ENCODE results near the gene EDARADD. TPM values are rescaled to one million over a fixed set of nuclear protein-coding genes. Genes with fewer than 3 reads are reported as not detected.
"Not testable (repeated sequence)": the region's sequence is repeated elsewhere in the genome, so short reads cannot be mapped to it uniquely, and the experiment has no call there.

EDARADD gene
- total and polyA plus RNA-seq, 7 experiments from 2014 or later = 0.38 to 6.6 (median 0.73) TPM; not detected in 2

GRCh38 chr1:236484310-236484971 is 90.4 kb downstream of the EDARADD start:
- no peaks in the 10 kb centered on the region for H3K36me3 ChIP-seq (ENCODE audit: control insufficient read depth in 2 of 3, insufficient read depth in 3 of 3, low read length in 3 of 3)
- no peak for DNase-seq
- Mint-ChIP-seq H3K27ac (no peak overlapping the region), H3K4me3 (no peak overlapping the region), H3K36me3 (no peaks in the 10 kb centered on the region), H3K9me3 (peaks cover 0 to 1% (median 0%) of the 10 kb centered on the region in 11 donors), H3K4me1 (no peaks in the 10 kb centered on the region), H3K27me3 (no peaks in the 10 kb centered on the region)
- no peak overlapping the region for H3K4me3 ChIP-seq (ENCODE audit: low read length)
- intact Hi-C loops (cut with micrococcal nuclease) = no loop called here
- H3K4me1 ChIP-seq (ENCODE audit: control insufficient read depth in 2 of 2, insufficient read depth in 2 of 2, low read length in 2 of 2) = no peaks in the 10 kb centered on the region
- ChIA-PET POLR2A (no interaction called here), CTCF (no interaction called here)
- H3K27ac ChIP-seq (ENCODE audit: low read depth, low read length) = no peak overlapping the region
- no peaks in the 10 kb centered on the region for H3K27me3 ChIP-seq (ENCODE audit: control insufficient read depth in 2 of 2, insufficient read depth in 2 of 2, low read length in 2 of 2)
- no peaks in the 10 kb centered on the region for H3K9me3 ChIP-seq (ENCODE audit: control insufficient read depth in 2 of 3, low read length in 3 of 3)
- ATAC-seq = no peak

- H3K4me3 Mint-ChIP-seq = no peak overlapping the region
- no peaks in the 10 kb centered on the region for H3K36me3 Mint-ChIP-seq
- peaks cover 0 to 14% (median 11%) of the 10 kb centered on the region in 5 donors for H3K27me3 Mint-ChIP-seq
- ChIA-PET CTCF (interaction anchor here (0.6 to 1.5 kb wide), 4 partner anchors 12 to 1930 kb away, joined by 3 to 9 read pairs (median 3); no protein-coding TSS in a partner anchor), POLR2A (interaction anchor here (0.6 kb wide), 1 partner anchor 35 kb away, joined by 4 read pairs; no protein-coding TSS in a partner anchor)
- Histone ChIP-seq H3K27me3 (ENCODE audit: control insufficient read depth in 2 of 2, insufficient read depth in 2 of 2, low read length in 2 of 2) (no peaks in the 10 kb centered on the region), H3K36me3 (ENCODE audit: control insufficient read depth in 2 of 3, insufficient read depth in 3 of 3, low read length in 3 of 3) (no peaks in the 10 kb centered on the region), H3K9me3 (ENCODE audit: control insufficient read depth in 2 of 3, low read length in 3 of 3) (no peaks in the 10 kb centered on the region), H3K27ac (ENCODE audit: low read depth, low read length) (no peak overlapping the region), H3K4me1 (ENCODE audit: control insufficient read depth in 2 of 2, insufficient read depth in 2 of 2, low read length in 2 of 2) (no peaks in the 10 kb centered on the region), H3K4me3 (ENCODE audit: low read length) (no peak overlapping the region)
- no peak for ATAC-seq
- peaks cover 0 to 1% (median 0%) of the 10 kb centered on the region in 11 donors for H3K9me3 Mint-ChIP-seq
- intact Hi-C loops (cut with micrococcal nuclease) = no loop called here
- no peak overlapping the region for H3K27ac Mint-ChIP-seq
- peaks cover 5 to 8% (median 6%) of the 10 kb centered on the region in 7 donors for H3K4me1 Mint-ChIP-seq
- no peak for DNase-seq
These were observed 92.4 kb downstream of the EDARADD start for GRCh38 chr1:236486356-236487002.

- H3K4me1 ChIP-seq (ENCODE audit: control insufficient read depth in 2 of 2, insufficient read depth in 2 of 2, low read length in 2 of 2); H3K36me3 Mint-ChIP-seq; H3K4me3 ChIP-seq (ENCODE audit: low read length); H3K9me3 ChIP-seq (ENCODE audit: control insufficient read depth in 2 of 3, low read length in 3 of 3); POLR2A ChIA-PET; H3K9me3 Mint-ChIP-seq; H3K4me3 Mint-ChIP-seq; intact Hi-C loops (cut with micrococcal nuclease); H3K27ac Mint-ChIP-seq; DNase-seq; H3K27ac ChIP-seq (ENCODE audit: low read depth, low read length); H3K27me3 ChIP-seq (ENCODE audit: control insufficient read depth in 2 of 2, insufficient read depth in 2 of 2, low read length in 2 of 2); H3K36me3 ChIP-seq (ENCODE audit: control insufficient read depth in 2 of 3, insufficient read depth in 3 of 3, low read length in 3 of 3); ATAC-seq: not testable (repeated sequence)
- H3K27me3 Mint-ChIP-seq = peaks cover 0 to 25% (median 18%) of the 10 kb centered on the region in 5 donors
- H3K4me1 Mint-ChIP-seq = peaks cover 5 to 14% (median 7%) of the 10 kb centered on the region in 7 donors
- CTCF ChIA-PET = interaction anchor here (0.6 to 1.5 kb wide), 5 partner anchors 41 to 392 kb away, joined by 3 to 6 read pairs (median 4); no protein-coding TSS in a partner anchor
These were observed 95.1 kb downstream of the EDARADD start for GRCh38 chr1:236489161-236489560.

- Mint-ChIP-seq H3K27me3 (peaks cover 0 to 26% (median 18%) of the 10 kb centered on the region in 5 donors), H3K4me1 (peaks cover 5 to 15% (median 7%) of the 10 kb centered on the region in 7 donors), H3K36me3 (no peaks in the 10 kb centered on the region), H3K27ac (no peak overlapping the region), H3K9me3 (no peaks in the 10 kb centered on the region), H3K4me3 (no peak overlapping the region)
- Histone ChIP-seq H3K27ac (ENCODE audit: low read depth, low read length) (no peak overlapping the region), H3K4me1 (ENCODE audit: control insufficient read depth in 2 of 2, insufficient read depth in 2 of 2, low read length in 2 of 2) (no peaks in the 10 kb centered on the region), H3K27me3 (ENCODE audit: control insufficient read depth in 2 of 2, insufficient read depth in 2 of 2, low read length in 2 of 2) (no peaks in the 10 kb centered on the region), H3K4me3 (ENCODE audit: low read length) (no peak overlapping the region), H3K9me3 (ENCODE audit: control insufficient read depth in 2 of 3, low read length in 3 of 3) (no peaks in the 10 kb centered on the region), H3K36me3 (ENCODE audit: control insufficient read depth in 2 of 3, insufficient read depth in 3 of 3, low read length in 3 of 3) (no peaks in the 10 kb centered on the region)
- intact Hi-C loops (cut with micrococcal nuclease) = loop anchor here (1.0 kb wide), 2 partner anchors 381 to 387 kb away; no protein-coding TSS in a partner anchor
- peak; percentile 69 for ATAC-seq
- DNase-seq = peak in 6 of 9 donors; percentile 12 to 45 (median 32)
- POLR2A ChIA-PET = no interaction called here
- CTCF ChIA-PET = interaction anchor here (0.7 to 1.5 kb wide), 4 partner anchors 40 to 393 kb away, joined by 3 to 5 read pairs (median 4); no protein-coding TSS in a partner anchor
These were observed 95.8 kb downstream of the EDARADD start for GRCh38 chr1:236489710-236490377.

GRCh38 chr1:236491469-236492136 is 97.5 kb downstream of the EDARADD start:
- peaks cover 5 to 18% (median 9%) of the 10 kb centered on the region in 7 donors for H3K4me1 Mint-ChIP-seq
- ATAC-seq (no peak), DNase-seq (no peak)
- H3K27ac Mint-ChIP-seq = peak overlapping the region in 1 of 9 donors; percentile 3
- no peaks in the 10 kb centered on the region for H3K36me3 Mint-ChIP-seq
- Histone ChIP-seq H3K27me3 (ENCODE audit: control insufficient read depth in 2 of 2, insufficient read depth in 2 of 2, low read length in 2 of 2) (no peaks in the 10 kb centered on the region), H3K4me1 (ENCODE audit: control insufficient read depth in 2 of 2, insufficient read depth in 2 of 2, low read length in 2 of 2) (no peaks in the 10 kb centered on the region), H3K4me3 (ENCODE audit: low read length) (no peak overlapping the region), H3K9me3 (ENCODE audit: control insufficient read depth in 2 of 3, low read length in 3 of 3) (no peaks in the 10 kb centered on the region), H3K27ac (ENCODE audit: low read depth, low read length) (no peak overlapping the region), H3K36me3 (ENCODE audit: control insufficient read depth in 2 of 3, insufficient read depth in 3 of 3, low read length in 3 of 3) (no peaks in the 10 kb centered on the region)
- ChIA-PET POLR2A (no interaction called here), CTCF (interaction anchor here (1.1 to 1.7 kb wide), 2 partner anchors 12 to 385 kb away, joined by 3 to 5 read pairs; no protein-coding TSS in a partner anchor)
- intact Hi-C loops (cut with micrococcal nuclease) = no loop called here
- peaks cover 4 to 27% (median 18%) of the 10 kb centered on the region in 5 donors for H3K27me3 Mint-ChIP-seq
- peak overlapping the region in 2 of 10 donors; percentile 14 to 55 for H3K4me3 Mint-ChIP-seq
- H3K9me3 Mint-ChIP-seq = no peaks in the 10 kb centered on the region

GRCh38 chr1:236492378-236492777 is 98.3 kb downstream of the EDARADD start:
- Histone ChIP-seq H3K4me3 (ENCODE audit: low read length) (no peak overlapping the region), H3K4me1 (ENCODE audit: control insufficient read depth in 2 of 2, insufficient read depth in 2 of 2, low read length in 2 of 2) (no peaks in the 10 kb centered on the region), H3K9me3 (ENCODE audit: control insufficient read depth in 2 of 3, low read length in 3 of 3) (no peaks in the 10 kb centered on the region), H3K27ac (ENCODE audit: low read depth, low read length) (no peak overlapping the region), H3K27me3 (ENCODE audit: control insufficient read depth in 2 of 2, insufficient read depth in 2 of 2, low read length in 2 of 2) (no peaks in the 10 kb centered on the region), H3K36me3 (ENCODE audit: control insufficient read depth in 2 of 3, insufficient read depth in 3 of 3, low read length in 3 of 3) (no peaks in the 10 kb centered on the region)
- ATAC-seq (no peak), DNase-seq (no peak)
- Mint-ChIP-seq H3K4me1 (peaks cover 5 to 18% (median 9%) of the 10 kb centered on the region in 7 donors), H3K36me3 (no peaks in the 10 kb centered on the region), H3K27ac (no peak overlapping the region), H3K4me3 (no peak overlapping the region), H3K27me3 (peaks cover 8 to 27% (median 18%) of the 10 kb centered on the region in 5 donors), H3K9me3 (no peaks in the 10 kb centered on the region)
- CTCF ChIA-PET = interaction anchor here (1.1 to 1.7 kb wide), 2 partner anchors 11 to 386 kb away, joined by 3 to 5 read pairs; no protein-coding TSS in a partner anchor
- intact Hi-C loops (cut with micrococcal nuclease) = no loop called here
- POLR2A ChIA-PET = interaction anchor here (0.7 to 1.0 kb wide), 2 partner anchors 25 to 622 kb away, joined by 3 read pairs; no protein-coding TSS in a partner anchor
